Body of pancreas (tissue), 4 donors: ENCODE measurements around the gene ZNF575.

Source experiments
- POLR2A ChIP-seq, 3 donors: fragments of 450-650 bp; IDR thresholded peaks; one replicate each; pipeline ENCODE4 v1.6.1; 2016; ENCODE audit warnings: antibody characterized with exemption in 3 of 3, mild to moderate bottlenecking in 2 of 3
- TF ChIP-seq, protein P1 (sequence below), 7 experiments: fragments of 450-650 bp in 4 of 7; fragments of 200-600 bp in 3 of 7; sonication (generic) in 3 of 7; IDR thresholded peaks; one replicate each; pipeline ENCODE4 v1.5.1; 2016 to 2019; ENCODE audit warnings: antibody characterized with exemption in 7 of 7

DNA sequence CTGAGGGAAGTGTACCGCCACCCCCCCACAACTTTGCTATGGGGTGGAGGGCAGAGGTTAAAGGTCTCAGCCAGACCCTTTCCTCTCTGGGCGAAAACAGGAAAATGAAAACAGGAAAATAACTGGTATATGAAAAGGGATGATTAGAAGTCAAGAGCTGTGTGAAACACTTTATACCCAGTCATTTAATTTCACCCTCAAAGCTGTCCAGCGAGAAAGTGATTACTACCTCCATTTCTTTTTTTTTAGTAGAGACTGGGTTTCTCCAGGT is 27.9 kb upstream of the ZNF575 start:
- no peak for TF ChIP-seq POLR2A (IDR thresholded peaks at IDR 0.05)
- TF ChIP-seq, protein P1, sequence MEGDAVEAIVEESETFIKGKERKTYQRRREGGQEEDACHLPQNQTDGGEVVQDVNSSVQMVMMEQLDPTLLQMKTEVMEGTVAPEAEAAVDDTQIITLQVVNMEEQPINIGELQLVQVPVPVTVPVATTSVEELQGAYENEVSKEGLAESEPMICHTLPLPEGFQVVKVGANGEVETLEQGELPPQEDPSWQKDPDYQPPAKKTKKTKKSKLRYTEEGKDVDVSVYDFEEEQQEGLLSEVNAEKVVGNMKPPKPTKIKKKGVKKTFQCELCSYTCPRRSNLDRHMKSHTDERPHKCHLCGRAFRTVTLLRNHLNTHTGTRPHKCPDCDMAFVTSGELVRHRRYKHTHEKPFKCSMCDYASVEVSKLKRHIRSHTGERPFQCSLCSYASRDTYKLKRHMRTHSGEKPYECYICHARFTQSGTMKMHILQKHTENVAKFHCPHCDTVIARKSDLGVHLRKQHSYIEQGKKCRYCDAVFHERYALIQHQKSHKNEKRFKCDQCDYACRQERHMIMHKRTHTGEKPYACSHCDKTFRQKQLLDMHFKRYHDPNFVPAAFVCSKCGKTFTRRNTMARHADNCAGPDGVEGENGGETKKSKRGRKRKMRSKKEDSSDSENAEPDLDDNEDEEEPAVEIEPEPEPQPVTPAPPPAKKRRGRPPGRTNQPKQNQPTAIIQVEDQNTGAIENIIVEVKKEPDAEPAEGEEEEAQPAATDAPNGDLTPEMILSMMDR (IDR thresholded peaks at IDR 0.05), result no peak
